IMR-90 (cell line): ENCODE data around the gene PAM. TPM values are rescaled to one million over a fixed set of nuclear protein-coding genes. Genes with fewer than 3 reads are reported as not detected.

Experiments
- ATAC-seq: fragments of 200-7000 bp; cut with Tn5 transposase; 2 replicates; pipeline ENCODE4 v1.9.1; 2020; ENCODE audit warnings: low read depth, mild to moderate bottlenecking, moderate library complexity
- BruUV-seq: library from RNA; stranded (reverse); fragments of 400-500 nt; replicated peaks from 2 replicates; lab custom pipeline; 2021; lab: Mats Ljungman, UMichigan
- CTCF ChIA-PET: fragments of 300-600 bp; formaldehyde crosslinking; extraction: SDS; loops from one replicate; lab custom pipeline; 2021; ENCODE audit warnings: antibody characterized with exemption; lab: Yijun Ruan, JAX
- POLR2A ChIA-PET: fragments of 300-600 bp; sonication (Branson Sonifier 250); formaldehyde crosslinking; loops from one replicate; lab custom pipeline; 2022; ENCODE audit warnings: antibody characterized with exemption; ENCODE audit not compliant: unreplicated experiment; lab: Charles Lee
- DNase-seq: peaks from one replicate; pipeline ENCODE4 v3.0.0; 2013
- H2AFZ ChIP-seq: replicated peaks from 2 replicates; pipeline ENCODE3; 2013; ENCODE audit warnings: low read length, mild to moderate bottlenecking; ENCODE audit not compliant: poor library complexity
- H2AK5ac ChIP-seq: 2 replicates; pipeline ENCODE4 v1.6.1; 2013; ENCODE audit warnings: low read depth, low read length, inconsistent platforms
- H2AK9ac ChIP-seq: replicated peaks from 2 replicates; pipeline ENCODE3; 2013; ENCODE audit warnings: mild to moderate bottlenecking, low read depth, low read length, moderate library complexity; ENCODE audit not compliant: poor library complexity
- H2BK120ac ChIP-seq: 2 replicates; pipeline ENCODE4 v1.6.1; 2013; ENCODE audit warnings: low read depth, low read length, inconsistent platforms
- H2BK15ac ChIP-seq: 3 replicates; pipeline ENCODE4 v1.6.1; 2013; ENCODE audit warnings: low read depth, low read length, inconsistent platforms
- H2BK20ac ChIP-seq: 2 replicates; pipeline ENCODE4 v1.6.1; 2013; ENCODE audit warnings: low read depth, mild to moderate bottlenecking, inconsistent platforms, low read length, moderate library complexity
- H2BK5ac ChIP-seq: 2 replicates; pipeline ENCODE4 v1.6.1; 2013; ENCODE audit warnings: mild to moderate bottlenecking, low read depth, low read length, inconsistent platforms; ENCODE audit not compliant: poor library complexity, severe bottlenecking
- H3K14ac ChIP-seq: replicated peaks from 2 replicates; pipeline ENCODE4 v1.6.1; 2013; ENCODE audit warnings: low read depth, low read length, inconsistent platforms
- H3K18ac ChIP-seq: 2 replicates; pipeline ENCODE4 v1.6.1; 2013; ENCODE audit warnings: low read depth, low read length, control low read depth
- H3K23ac ChIP-seq: 2 replicates; pipeline ENCODE4 v1.6.1; 2013; ENCODE audit warnings: low read depth, low read length, inconsistent platforms
- H3K27ac ChIP-seq: 2 replicates; pipeline ENCODE4 v1.5.1; 2013; ENCODE audit warnings: mild to moderate bottlenecking, control low read depth, low read length; ENCODE audit not compliant: insufficient read depth
- H3K27me3 ChIP-seq: 2 replicates; pipeline ENCODE4 v1.6.1; 2013; ENCODE audit warnings: low read length; ENCODE audit not compliant: control insufficient read depth, insufficient read depth
- H3K36me3 ChIP-seq: 2 replicates; pipeline ENCODE4 v1.6.1; 2013; ENCODE audit warnings: low read length, mixed read lengths; ENCODE audit not compliant: control insufficient read depth, insufficient read depth
- H3K4ac ChIP-seq: 2 replicates; pipeline ENCODE4 v1.6.1; 2013; ENCODE audit warnings: low read depth, low read length, inconsistent platforms
- H3K4me1 ChIP-seq: 2 replicates; pipeline ENCODE4 v1.6.1; 2013; ENCODE audit warnings: low read length, mixed read lengths; ENCODE audit not compliant: control insufficient read depth, insufficient read depth
- H3K4me2 ChIP-seq: 2 replicates; pipeline ENCODE4 v1.6.1; 2013; ENCODE audit warnings: low read depth, mild to moderate bottlenecking, control low read depth, low read length, moderate library complexity
- H3K4me3 ChIP-seq: 2 replicates; pipeline ENCODE4 v1.5.1; 2013; ENCODE audit warnings: low read depth, mild to moderate bottlenecking, control low read depth, low read length, moderate library complexity; ENCODE audit not compliant: insufficient read depth
- H3K56ac ChIP-seq: 2 replicates; pipeline ENCODE4 v1.6.1; 2013; ENCODE audit warnings: low read length, inconsistent platforms; ENCODE audit not compliant: insufficient read depth; ENCODE audit errors: extremely low read depth
- H3K79me1 ChIP-seq, 2 experiments: 2 replicates each; pipeline ENCODE4 v1.6.1; 2013; ENCODE audit warnings: low read length in 2 of 2, inconsistent platforms in 1 of 2, low read depth in 1 of 2
- H3K9ac ChIP-seq: 2 replicates; pipeline ENCODE4 v1.6.1; 2013; ENCODE audit warnings: low read depth, low read length, control low read depth
- H3K9me1 ChIP-seq: 2 replicates; pipeline ENCODE4 v1.6.1; 2013; ENCODE audit warnings: low read length, inconsistent platforms; ENCODE audit not compliant: insufficient read depth
- H3K9me3 ChIP-seq: 2 replicates; pipeline ENCODE4 v1.6.1; 2013; ENCODE audit warnings: low read length; ENCODE audit not compliant: control insufficient read depth, insufficient read depth
- H4K20me1 ChIP-seq: 2 replicates; pipeline ENCODE4 v1.6.1; 2013; ENCODE audit warnings: low read length, inconsistent platforms; ENCODE audit not compliant: insufficient read depth
- H4K5ac ChIP-seq: 2 replicates; pipeline ENCODE4 v1.6.1; 2013; ENCODE audit warnings: mild to moderate bottlenecking, low read depth, low read length, control low read depth
- H4K8ac ChIP-seq, 2 experiments: 2 replicates each; pipeline ENCODE4 v1.6.1; 2013; ENCODE audit warnings: low read depth in 2 of 2, low read length in 2 of 2, control low read depth in 1 of 2, inconsistent platforms in 1 of 2
- H4K91ac ChIP-seq: 2 replicates; pipeline ENCODE4 v1.6.1; 2013; ENCODE audit warnings: low read depth, low read length, inconsistent platforms; ENCODE audit not compliant: insufficient read depth
- BHLHE40 ChIP-seq: fragments of 150-350 bp; IDR thresholded peaks from 2 replicates; pipeline ENCODE4 v1.6.1; 2016; ENCODE audit warnings: mild to moderate bottlenecking, low read depth, low read length
- MAFK ChIP-seq: IDR thresholded peaks from 2 replicates; pipeline ENCODE4 v1.6.1; 2012; ENCODE audit warnings: low read depth, low read length, improper control_type of control experiment
- MAZ ChIP-seq: IDR thresholded peaks from 2 replicates; pipeline ENCODE4 v1.6.1; 2012; ENCODE audit warnings: low read depth, mild to moderate bottlenecking, low read length, improper control_type of control experiment, moderate library complexity, borderline replicate concordance
- dilution Hi-C: fragments of 300-500 bp; cut with HindIII; formaldehyde crosslinking; loops from one replicate; pipeline ENCODE4 v1.14.3; 2018; ENCODE audit warnings: low sequenced_read_pairs; ENCODE audit not compliant: unreplicated experiment
- in situ Hi-C: fragments of 300-500 bp; cut with MboI; formaldehyde crosslinking; loops from 3 replicates; pipeline ENCODE4 v1.14.3; 2019; ENCODE audit warnings: low sequenced_read_pairs, inconsistent platforms, mixed read lengths
- intact Hi-C: fragments of 100-400 bp; cut with micrococcal nuclease; formaldehyde crosslinking; loops from 2 replicates; pipeline ENCODE4 v1.10.0; 2022
- polyA plus RNA-seq, 3 experiments: library from polyadenylated mRNA; depleted of rRNA; stranded (reverse); fragments of >200 nt; gene quantifications; 2 replicates each; pipeline ENCODE4 v1.2.3, GENCODE V29; 2012; ENCODE audit warnings: low replicate concordance in 1 of 3
- total RNA-seq: library from RNA; depleted of rRNA; stranded (reverse); fragments of >200 nt; gene quantifications from 2 replicates; pipeline ENCODE4 v1.2.3, GENCODE V29; 2012
- TF ChIP-seq, protein P1 (sequence below): fragments of 150-350 bp; IDR thresholded peaks from 2 replicates; pipeline ENCODE4 v1.6.1; 2017; ENCODE audit warnings: mild to moderate bottlenecking, antibody characterized with exemption, low read length, low read depth

PAM gene
- total and polyA plus RNA-seq, 2 of the 4 experiments (the other 2 are of a cell fraction) = 115 to 179 TPM

DNA sequence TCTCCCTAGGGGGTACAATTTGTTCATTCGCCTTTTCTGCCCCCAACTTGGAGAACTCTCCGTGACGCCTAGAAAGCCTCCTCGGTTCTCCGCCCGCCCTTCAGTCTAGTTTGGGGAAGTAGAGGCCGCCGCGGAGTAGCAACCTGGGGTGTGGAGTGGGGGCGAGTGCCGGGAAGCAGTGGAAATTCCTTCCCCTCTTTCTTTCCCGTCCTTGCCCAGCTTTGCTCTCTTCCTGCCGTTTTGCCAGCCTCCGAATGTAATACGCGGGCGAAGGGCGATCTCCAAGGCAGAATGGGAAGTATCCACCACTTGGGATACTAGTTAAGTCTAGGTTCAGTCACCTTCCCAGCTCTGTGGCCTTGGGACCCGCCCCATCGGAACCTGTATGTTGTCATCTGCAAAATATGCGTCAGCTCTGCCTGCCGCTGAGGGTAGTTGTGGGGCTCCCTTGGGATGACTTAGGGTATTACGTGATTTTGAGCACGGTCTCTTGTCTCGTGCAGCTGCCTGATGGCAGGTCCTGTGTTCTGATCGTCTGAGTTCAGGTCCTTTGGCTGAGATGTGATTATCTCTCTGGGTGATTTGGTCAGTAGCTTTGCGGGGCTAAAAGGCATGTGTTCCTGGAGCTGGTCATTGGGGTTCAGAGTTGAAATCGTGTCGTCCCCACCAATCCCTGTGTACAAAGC, 724 bp downstream of the PAM start (continued):
- TF ChIP-seq, protein P1, sequence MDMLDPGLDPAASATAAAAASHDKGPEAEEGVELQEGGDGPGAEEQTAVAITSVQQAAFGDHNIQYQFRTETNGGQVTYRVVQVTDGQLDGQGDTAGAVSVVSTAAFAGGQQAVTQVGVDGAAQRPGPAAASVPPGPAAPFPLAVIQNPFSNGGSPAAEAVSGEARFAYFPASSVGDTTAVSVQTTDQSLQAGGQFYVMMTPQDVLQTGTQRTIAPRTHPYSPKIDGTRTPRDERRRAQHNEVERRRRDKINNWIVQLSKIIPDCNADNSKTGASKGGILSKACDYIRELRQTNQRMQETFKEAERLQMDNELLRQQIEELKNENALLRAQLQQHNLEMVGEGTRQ = no peak

DNA sequence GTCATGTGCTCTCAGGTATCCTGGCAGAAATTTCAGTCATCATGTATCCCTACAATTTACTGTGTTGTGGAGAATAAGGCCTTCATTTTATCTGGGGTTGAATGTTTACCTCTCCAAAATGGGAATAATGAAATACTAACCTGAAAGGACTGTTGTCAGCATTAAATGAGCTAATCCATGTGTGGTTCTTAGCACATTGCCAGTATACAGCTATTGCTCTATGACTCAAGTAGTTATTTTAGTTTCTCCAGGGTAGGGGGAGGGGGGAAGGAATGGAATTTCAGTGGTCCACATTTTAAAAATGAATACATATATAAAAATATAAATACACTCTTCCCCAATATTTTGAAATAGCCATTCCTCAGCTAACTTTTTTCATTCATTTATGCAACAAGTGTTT, 3.5 kb downstream of the PAM start:
- ATAC-seq = peak; percentile 2
- DNase-seq = peak; percentile 77
- H2AK5ac ChIP-seq = no peak overlapping the region
- peaks cover 26 to 67% of the 10 kb centered on the region in 2 experiments for H3K79me1 ChIP-seq
- intact Hi-C loops = loop anchor here (5.0 to 10.0 kb wide), 2 partner anchors 109 to 366 kb away; partner anchors contain the start of genes GIN1 and PPIP5K2
- H3K27ac ChIP-seq = no peak overlapping the region
- no peak overlapping the region for H2BK20ac ChIP-seq
- H3K9me3 ChIP-seq = no peaks in the 10 kb centered on the region
- H2AK9ac ChIP-seq = no peak overlapping the region
- dilution Hi-C loops = no loop called here
- H2BK15ac ChIP-seq = no peak overlapping the region
- peak; percentile 31; the same call in 1 of the 2 replicates for TF ChIP-seq BHLHE40
- TF ChIP-seq MAFK = peak; percentile 88
- TF ChIP-seq MAZ = no peak
- peak overlapping the region; percentile 10 for H2BK5ac ChIP-seq
- H3K27me3 ChIP-seq = no peaks in the 10 kb centered on the region
- in situ Hi-C loops = loop anchor here (10.0 kb wide), 1 partner anchor 366 kb away; the partner anchor contains the start of genes GIN1 and PPIP5K2
- CTCF ChIA-PET = no interaction called here
- H3K14ac ChIP-seq = no peak overlapping the region
- peaks cover 4% of the 10 kb centered on the region; the same call in 1 of the 2 replicates for H3K9me1 ChIP-seq
- H4K8ac ChIP-seq = no peak overlapping the region
- no peak overlapping the region for H3K4ac ChIP-seq
- peak overlapping the region; percentile 24; the same call in 1 of the 2 replicates for H3K18ac ChIP-seq
- peaks cover 33% of the 10 kb centered on the region for H4K20me1 ChIP-seq
- no peaks in the 10 kb centered on the region for H3K36me3 ChIP-seq
- POLR2A ChIA-PET = no interaction called here
- H2AFZ ChIP-seq = no peak overlapping the region
- no peak overlapping the region for H3K23ac ChIP-seq
- no peak overlapping the region for H3K4me3 ChIP-seq
- peak overlapping the region; percentile 31; the same call in 1 of the 2 replicates for H3K4me2 ChIP-seq
- H3K56ac ChIP-seq = no peak overlapping the region
- no peak overlapping the region for H3K9ac ChIP-seq
- no peak overlapping the region for H2BK120ac ChIP-seq
- H4K91ac ChIP-seq = no peak overlapping the region
- H3K4me1 ChIP-seq = peaks cover 9% of the 10 kb centered on the region
- no peak overlapping the region for H4K5ac ChIP-seq
- BruUV-seq = no TSS peak
